GM23338 (cell line): Measurements from ENCODE around the gene GRIN3B.

Experiments used
- CREB1 ChIP-seq: fragments of 250-450 bp; sonication (Bioruptor Pico); IDR thresholded peaks from 2 replicates; pipeline ENCODE4 v1.5.0; 2020; ENCODE audit warnings: low read depth, mild to moderate bottlenecking, moderate library complexity
- CTCF ChIP-seq, 2 experiments: fragments of 200-600 bp in 1 of 2; sonication (generic) in 1 of 2; conservative IDR thresholded peaks; 2 replicates each; pipeline versions ENCODE4 v1.5.1 to v1.6.1; 2016 to 2017; ENCODE audit warnings: antibody characterized with exemption in 2 of 2, low read depth in 2 of 2, mild to moderate bottlenecking in 2 of 2, moderate library complexity in 1 of 2
- ETS1 ChIP-seq: IDR thresholded peaks from 2 replicates; pipeline ENCODE4 v1.6.1; 2016; ENCODE audit warnings: antibody characterized with exemption
- EZH2 ChIP-seq: fragments of 200-600 bp; sonication (generic); IDR thresholded peaks from one replicate; pipeline ENCODE4 v1.8.0; 2017; ENCODE audit warnings: antibody characterized with exemption, mild to moderate bottlenecking, low read depth; ENCODE audit not compliant: unreplicated experiment
- EZH2phosphoT487 ChIP-seq: fragments of 200-600 bp; sonication (generic); IDR thresholded peaks from one replicate; pipeline ENCODE4 v1.8.1; 2018; ENCODE audit warnings: antibody characterized with exemption; ENCODE audit not compliant: unreplicated experiment
- JUNB ChIP-seq: IDR thresholded peaks from one replicate; pipeline ENCODE4 v1.6.1; 2016; ENCODE audit warnings: antibody characterized with exemption; ENCODE audit not compliant: unreplicated experiment
- NANOG ChIP-seq: IDR thresholded peaks from 2 replicates; pipeline ENCODE4 v1.6.1; 2016; ENCODE audit warnings: antibody characterized with exemption, borderline replicate concordance
- POLR2AphosphoS5 ChIP-seq: IDR thresholded peaks from 2 replicates; pipeline ENCODE4 v1.6.1; 2016; ENCODE audit warnings: antibody characterized with exemption, low read depth
- REST ChIP-seq: IDR thresholded peaks from one replicate; pipeline ENCODE4 v1.6.1; 2018; ENCODE audit warnings: antibody characterized with exemption; ENCODE audit not compliant: unreplicated experiment
- STAT1 ChIP-seq: IDR thresholded peaks from one replicate; pipeline ENCODE4 v1.6.1; 2016; ENCODE audit warnings: antibody characterized with exemption; ENCODE audit not compliant: unreplicated experiment
- ZNF114 ChIP-seq: fragments of 250-450 bp; sonication (Bioruptor Pico); IDR thresholded peaks from 2 replicates; pipeline ENCODE4 v1.5.0; 2020; ENCODE audit warnings: mild to moderate bottlenecking, moderate library complexity

- TF ChIP-seq CTCF (conservative IDR thresholded peaks at IDR 0.05; ENCODE audit: low read depth in 2 of 2) = no peak
- TF ChIP-seq POLR2AphosphoS5 = no peak
- no peak for TF ChIP-seq STAT1
- no peak for TF ChIP-seq REST
- TF ChIP-seq EZH2phosphoT487 = no peak
- no peak for TF ChIP-seq EZH2
- no peak for TF ChIP-seq CREB1 (CRISPR knock-in tag)
- no peak for TF ChIP-seq ETS1
- no peak for TF ChIP-seq JUNB
- TF ChIP-seq NANOG = no peak
- no peak for TF ChIP-seq ZNF114 (CRISPR knock-in tag)
These were observed 46.8 kb downstream of the GRIN3B start for GRCh38 chr19:1046836-1047695.
